Right atrium auricular region (tissue), 2 donors: ENCODE data around the gene SENP7. TPM values are rescaled to one million over a fixed set of nuclear protein-coding genes. Genes with fewer than 3 reads are reported as not detected.

Source experiments
- DNase-seq: peaks from one replicate; pipeline ENCODE4 v3.0.0-alpha.2; 2019; ENCODE audit warnings: low spot score
- H3K27ac ChIP-seq, 2 donors: fragments of 200-600 bp; sonication (generic); 1 replicate in 1 of 2; 2 replicates in 1 of 2; pipeline ENCODE4 v1.5.1; 2016 to 2019
- H3K27me3 ChIP-seq, 2 donors: fragments of 200-600 bp; sonication (generic); one replicate each; pipeline versions ENCODE4 v1.5.1 to v1.6.0; 2017 to 2019
- H3K36me3 ChIP-seq: fragments of 200-600 bp; sonication (generic); one replicate; pipeline ENCODE4 v1.5.1; 2016
- H3K4me1 ChIP-seq, 2 donors: fragments of 200-600 bp; sonication (generic); one replicate each; pipeline versions ENCODE4 v1.5.1 to v1.6.0; 2017 to 2019
- H3K4me3 ChIP-seq, 2 donors: fragments of 200-600 bp; sonication (generic); 1 replicate in 1 of 2; 2 replicates in 1 of 2; pipeline ENCODE4 v1.5.1; 2017 to 2019; ENCODE audit warnings: mild to moderate bottlenecking in 1 of 2, moderate library complexity in 1 of 2
- H3K9me3 ChIP-seq, 2 donors: fragments of 200-600 bp; sonication (generic); one replicate each; pipeline ENCODE4 v1.5.1; 2019
- total RNA-seq, 2 donors: library from RNA; depleted of rRNA; stranded (reverse); fragments of >200 nt; gene quantifications; one replicate each; pipeline ENCODE4 v1.1.0, GENCODE V29; 2016
- TF ChIP-seq, protein P1 (sequence below), 2 donors: fragments of 200-600 bp; sonication (generic); IDR thresholded peaks; one replicate each; pipeline ENCODE4 v1.5.1; 2019; ENCODE audit warnings: antibody characterized with exemption in 2 of 2

The SENP7 gene
- total RNA-seq, 2 donors from 2014 or later, result 6.1 to 10.1 TPM

- H3K36me3 ChIP-seq, result no peaks in the 10 kb centered on the region
- H3K4me3 ChIP-seq, result no peak overlapping the region
- no peak for DNase-seq
- H3K4me1 ChIP-seq, result no peaks in the 10 kb centered on the region
- H3K27me3 ChIP-seq, result no peaks in the 10 kb centered on the region
- no peak overlapping the region for H3K27ac ChIP-seq
- TF ChIP-seq, protein P1, sequence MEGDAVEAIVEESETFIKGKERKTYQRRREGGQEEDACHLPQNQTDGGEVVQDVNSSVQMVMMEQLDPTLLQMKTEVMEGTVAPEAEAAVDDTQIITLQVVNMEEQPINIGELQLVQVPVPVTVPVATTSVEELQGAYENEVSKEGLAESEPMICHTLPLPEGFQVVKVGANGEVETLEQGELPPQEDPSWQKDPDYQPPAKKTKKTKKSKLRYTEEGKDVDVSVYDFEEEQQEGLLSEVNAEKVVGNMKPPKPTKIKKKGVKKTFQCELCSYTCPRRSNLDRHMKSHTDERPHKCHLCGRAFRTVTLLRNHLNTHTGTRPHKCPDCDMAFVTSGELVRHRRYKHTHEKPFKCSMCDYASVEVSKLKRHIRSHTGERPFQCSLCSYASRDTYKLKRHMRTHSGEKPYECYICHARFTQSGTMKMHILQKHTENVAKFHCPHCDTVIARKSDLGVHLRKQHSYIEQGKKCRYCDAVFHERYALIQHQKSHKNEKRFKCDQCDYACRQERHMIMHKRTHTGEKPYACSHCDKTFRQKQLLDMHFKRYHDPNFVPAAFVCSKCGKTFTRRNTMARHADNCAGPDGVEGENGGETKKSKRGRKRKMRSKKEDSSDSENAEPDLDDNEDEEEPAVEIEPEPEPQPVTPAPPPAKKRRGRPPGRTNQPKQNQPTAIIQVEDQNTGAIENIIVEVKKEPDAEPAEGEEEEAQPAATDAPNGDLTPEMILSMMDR (IDR thresholded peaks at IDR 0.05), result no peak
- peaks cover 0 to 5% of the 10 kb centered on the region in 2 donors for H3K9me3 ChIP-seq
Observed at GRCh38 chr3:101533603-101533968, 20.6 kb upstream of the SENP7 start.

DNA sequence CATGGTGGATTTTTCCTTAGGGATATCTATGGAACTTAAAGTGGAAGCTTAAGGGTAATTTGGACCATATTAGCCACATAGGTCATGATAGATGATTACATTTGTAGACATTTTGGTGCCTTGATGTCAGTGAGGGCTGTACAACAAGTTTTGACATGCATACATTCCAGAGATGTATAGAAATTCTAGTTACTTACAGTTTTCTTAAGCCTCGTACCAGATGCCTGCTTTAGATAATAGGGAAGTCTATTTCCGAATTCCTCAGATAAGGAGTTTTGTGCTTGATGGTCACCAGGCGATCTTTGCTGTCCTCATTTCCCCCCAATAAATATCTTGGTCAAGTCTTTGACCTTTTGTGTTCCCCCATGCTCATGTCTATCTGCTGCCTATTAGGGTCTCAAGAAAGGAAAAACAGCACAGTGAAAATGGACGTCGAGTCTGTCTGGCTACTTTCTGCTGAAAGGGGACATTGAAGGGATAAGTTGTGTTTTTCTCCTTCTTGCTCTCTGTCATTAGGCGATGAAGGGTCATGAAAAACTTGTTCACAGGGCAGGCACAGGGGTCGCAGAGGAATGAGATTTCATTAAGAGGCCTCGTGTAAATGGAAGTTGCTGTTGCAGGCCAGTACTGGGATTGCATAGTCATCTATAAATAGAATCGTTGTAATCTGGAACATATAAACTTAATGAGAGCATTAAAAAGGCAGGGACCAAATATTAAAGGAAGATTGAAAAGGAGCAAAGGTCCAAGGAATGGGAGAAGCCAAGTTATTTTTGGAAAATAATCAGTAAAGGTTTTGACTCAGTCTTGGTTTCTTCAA, 20.0 kb upstream of the SENP7 start:
- no peak for DNase-seq
- Histone ChIP-seq H3K27me3 (no peaks in the 10 kb centered on the region), H3K27ac (no peak overlapping the region), H3K4me1 (no peaks in the 10 kb centered on the region), H3K4me3 (no peak overlapping the region), H3K9me3 (peaks cover 0 to 5% of the 10 kb centered on the region in 2 donors), H3K36me3 (no peaks in the 10 kb centered on the region)
- TF ChIP-seq, protein P1 (IDR thresholded peaks at IDR 0.05), result no peak

DNA sequence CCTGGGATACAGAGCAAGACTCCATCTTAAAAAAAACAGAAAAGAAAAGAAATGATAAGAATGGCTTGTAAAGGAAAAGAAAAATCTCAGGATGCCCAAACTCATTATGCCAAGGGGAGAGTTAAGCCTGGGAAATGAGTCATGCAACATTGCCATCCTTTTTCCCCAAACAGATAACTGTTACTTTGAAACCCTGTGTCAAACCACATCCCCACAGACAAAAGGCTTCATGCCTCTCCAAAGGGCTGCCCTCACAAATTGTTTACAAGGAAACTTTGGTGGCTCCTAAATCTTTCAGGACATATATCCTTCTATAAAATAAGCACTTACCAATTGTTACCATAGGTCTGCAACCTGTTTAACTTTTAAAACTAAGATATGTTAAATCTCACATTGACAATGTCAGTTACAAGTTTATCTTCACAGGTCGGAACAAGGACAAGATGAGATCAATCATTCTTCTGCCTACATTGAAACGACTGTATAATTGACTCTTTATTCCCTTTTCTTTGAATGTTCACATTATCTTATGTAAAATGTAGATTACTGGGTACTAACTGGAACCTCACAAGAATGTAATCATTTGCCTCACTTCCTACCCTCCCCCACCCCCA, 18.6 kb upstream of the SENP7 start:
- H3K36me3 ChIP-seq, result no peaks in the 10 kb centered on the region
- H3K4me3 ChIP-seq, result no peak overlapping the region
- H3K27me3 ChIP-seq, result no peaks in the 10 kb centered on the region
- DNase-seq, result no peak
- TF ChIP-seq, protein P1 (IDR thresholded peaks at IDR 0.05), result no peak
- no peaks in the 10 kb centered on the region for H3K4me1 ChIP-seq
- peaks cover 0 to 5% of the 10 kb centered on the region in 2 donors for H3K9me3 ChIP-seq
- no peak overlapping the region for H3K27ac ChIP-seq

- TF ChIP-seq, protein P1 (IDR thresholded peaks at IDR 0.05), result no peak
- H3K27me3 ChIP-seq, result no peaks in the 10 kb centered on the region
- no peak overlapping the region for H3K27ac ChIP-seq
- no peaks in the 10 kb centered on the region for H3K4me1 ChIP-seq
- no peak overlapping the region for H3K4me3 ChIP-seq
- H3K9me3 ChIP-seq, result peaks cover 0 to 5% of the 10 kb centered on the region in 2 donors
- H3K36me3 ChIP-seq, result no peaks in the 10 kb centered on the region
- DNase-seq, result no peak
Observed at GRCh38 chr3:101530686-101531047, 17.7 kb upstream of the SENP7 start.

GRCh38 chr3:101529816-101530685, 17.0 kb upstream of the SENP7 start:
- Histone ChIP-seq H3K27ac (no peak overlapping the region), H3K36me3 (no peaks in the 10 kb centered on the region), H3K4me3 (no peak overlapping the region), H3K27me3 (no peaks in the 10 kb centered on the region), H3K4me1 (no peaks in the 10 kb centered on the region), H3K9me3 (peaks cover 0 to 5% of the 10 kb centered on the region in 2 donors)
- no peak for DNase-seq
- TF ChIP-seq, protein P1 (IDR thresholded peaks at IDR 0.05), result no peak
